Natural killer cell (primary cell): ENCODE results near the gene MEX3D. TPM values are rescaled to one million over a fixed set of nuclear protein-coding genes. Genes with fewer than 3 reads are reported as not detected.
A peak's percentile ranks its signal among the peaks of the same experiment; 100 is the strongest.

Source experiments
- ATAC-seq, 3 donors: fragments of 150-1000 bp in 2 of 3; fragments of 200-7000 bp in 1 of 3; cut with Tn5 transposase; 1 replicate in 1 of 3; 2 replicates in 2 of 3; pipeline ENCODE4 v1.10.0; 2021; ENCODE audit warnings: mild to moderate bottlenecking in 2 of 3, moderate library complexity in 2 of 3
- DNase-seq, 2 donors: peaks; one replicate each; pipeline versions ENCODE4 v3.0.0 to v3.0.0-alpha.2; 2013 to 2021; ENCODE audit warnings: mixed read lengths in 1 of 2
- H3K27ac ChIP-seq: one replicate; pipeline ENCODE4 v1.5.1; 2013; ENCODE audit warnings: mild to moderate bottlenecking, low read length
- H3K27me3 ChIP-seq: one replicate; pipeline ENCODE4 v1.6.1; 2013; ENCODE audit warnings: low read length; ENCODE audit not compliant: control insufficient read depth, insufficient read depth
- H3K36me3 ChIP-seq: one replicate; pipeline ENCODE4 v1.6.1; 2013; ENCODE audit warnings: low read length; ENCODE audit not compliant: control insufficient read depth, insufficient read depth
- H3K4me1 ChIP-seq: one replicate; pipeline ENCODE4 v1.6.1; 2013; ENCODE audit warnings: low read length; ENCODE audit not compliant: control insufficient read depth, insufficient read depth
- H3K4me3 ChIP-seq: one replicate; pipeline ENCODE4 v1.5.1; 2013; ENCODE audit warnings: low read length
- H3K9me3 ChIP-seq: one replicate; pipeline ENCODE4 v1.6.1; 2013; ENCODE audit warnings: low read length; ENCODE audit not compliant: control insufficient read depth, insufficient read depth
- H3K27ac Mint-ChIP-seq, 2 donors: one replicate each; pipeline ENCODE4 v1.8.0; 2022; ENCODE audit warnings: mild to moderate bottlenecking in 2 of 2, mixed read lengths in 2 of 2, moderate library complexity in 1 of 2
- H3K27me3 Mint-ChIP-seq, 2 donors: one replicate each; pipeline ENCODE4 v1.8.0; 2022; ENCODE audit warnings: low read depth in 2 of 2, mixed read lengths in 2 of 2
- H3K36me3 Mint-ChIP-seq: one replicate; pipeline ENCODE4 v1.8.0; 2022; ENCODE audit warnings: mixed read lengths
- H3K4me1 Mint-ChIP-seq, 2 donors: one replicate each; pipeline ENCODE4 v1.8.0; 2022; ENCODE audit warnings: mixed read lengths in 2 of 2
- H3K4me3 Mint-ChIP-seq: one replicate; pipeline ENCODE4 v1.8.0; 2022; ENCODE audit warnings: mild to moderate bottlenecking, moderate library complexity, mixed read lengths
- H3K9me3 Mint-ChIP-seq, 2 donors: one replicate each; pipeline ENCODE4 v1.8.0; 2022; ENCODE audit warnings: mixed read lengths in 2 of 2
- CTCF ChIP-seq: fragments of 200-600 bp; IDR thresholded peaks from one replicate; pipeline ENCODE4 v1.8.0; 2022; ENCODE audit warnings: antibody characterized with exemption
- WGBS: methylation state at CpG from one replicate; pipeline ENCODE4 v1.1.7; 2013; ENCODE audit warnings: missing lambda C conversion rate; ENCODE audit not compliant: insufficient coverage; 5-methylcytosine and 5-hydroxymethylcytosine counted together
- intact Hi-C: fragments of 100-400 bp; cut with micrococcal nuclease; formaldehyde crosslinking; loops from one replicate; pipeline ENCODE4 v1.14.2; 2022
- total RNA-seq, 4 donors: library from RNA; stranded (reverse); fragments of 120-200 nt in 1 of 4; gene quantifications; one replicate each; pipeline versions ENCODE4 v1.2.3 to v1.2.4, GENCODE V29; 2013 to 2022

Gene MEX3D
- total RNA-seq: 1 to 10 TPM; 4.2 to 6.9 (median 4.4) TPM
- total RNA-seq (2013): 3.4 TPM

- peak within 1 kb of the TSS; percentile 58 for H3K4me3 Mint-ChIP-seq
- peak; percentile 93 to 97 (median 94) for ATAC-seq
- no peaks in the 10 kb centered on the region for H3K9me3 Mint-ChIP-seq
- Histone ChIP-seq H3K4me1 (peaks cover 14% of the 10 kb centered on the region), H3K9me3 (no peaks in the 10 kb centered on the region), H3K27ac (no peak within 1 kb of the TSS), H3K36me3 (no peaks in the 10 kb centered on the region), H3K4me3 (no peak within 1 kb of the TSS), H3K27me3 (no peaks in the 10 kb centered on the region)
- H3K27me3 Mint-ChIP-seq: peaks cover 10 to 13% of the 10 kb centered on the region in 2 donors
- H3K27ac Mint-ChIP-seq: peak within 1 kb of the TSS in 1 of 2 donors; percentile 52
- DNase-seq: peak; percentile 78 to 91
- intact Hi-C loops: no loop called here
- 7% methylated on average over 63 of the region's 63 CpGs for WGBS
- H3K4me1 Mint-ChIP-seq: peaks cover 0 to 4% of the 10 kb centered on the region in 2 donors
- H3K36me3 Mint-ChIP-seq: no peaks in the 10 kb centered on the region
- no peak for TF ChIP-seq CTCF
These were observed at the start of gene MEX3D for GRCh38 chr19:1568320-1569019. MEX3D (minus strand) TSS chr19:1568325; CDS start chr19:1568058, 267 bp downstream.

DNA sequence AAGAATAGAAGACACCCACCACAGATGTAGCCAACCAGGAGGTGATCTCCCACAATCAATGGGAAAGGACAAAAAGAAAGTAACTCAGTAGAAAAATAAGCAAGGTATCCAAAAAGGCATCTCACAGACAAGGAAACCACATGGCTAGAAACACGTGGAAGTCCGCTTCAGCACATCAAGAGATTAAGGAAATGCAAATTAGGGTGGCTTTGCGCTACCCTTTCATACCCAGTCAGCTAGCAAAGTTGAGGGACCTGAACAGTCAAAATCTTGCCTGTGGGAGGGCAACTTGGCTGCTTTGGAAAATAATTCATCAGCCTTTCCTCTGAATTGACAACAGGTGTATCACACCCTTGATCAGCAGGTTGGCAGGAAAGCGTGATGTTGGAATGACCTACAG is 48.8 kb upstream of the MEX3D start:
- ATAC-seq (no peak), DNase-seq (no peak)
- Histone ChIP-seq H3K27ac (no peak overlapping the region), H3K9me3 (no peaks in the 10 kb centered on the region), H3K27me3 (no peaks in the 10 kb centered on the region), H3K36me3 (peaks cover 49% of the 10 kb centered on the region), H3K4me1 (no peaks in the 10 kb centered on the region), H3K4me3 (no peak overlapping the region)
- 52% methylated on average over 4 of the region's 4 CpGs for WGBS
- Mint-ChIP-seq H3K27ac (peak overlapping the region; percentile 7 to 28), H3K36me3 (no peaks in the 10 kb centered on the region), H3K9me3 (no peaks in the 10 kb centered on the region), H3K4me1 (peaks cover 0 to 7% of the 10 kb centered on the region in 2 donors), H3K4me3 (no peak overlapping the region), H3K27me3 (no peaks in the 10 kb centered on the region)
- no peak for TF ChIP-seq CTCF
- intact Hi-C loops: no loop called here

- TF ChIP-seq CTCF: no peak
- peaks cover 51% of the 10 kb centered on the region for H3K36me3 ChIP-seq
- H3K27ac ChIP-seq: no peak overlapping the region
- no peaks in the 10 kb centered on the region for H3K4me1 ChIP-seq
- 90% methylated on average over 8 of the region's 8 CpGs for WGBS
- intact Hi-C loops: no loop called here
- no peak overlapping the region for H3K4me3 Mint-ChIP-seq
- no peak overlapping the region for H3K4me3 ChIP-seq
- DNase-seq: no peak
- H3K4me1 Mint-ChIP-seq: peaks cover 0 to 7% of the 10 kb centered on the region in 2 donors
- H3K9me3 Mint-ChIP-seq: no peaks in the 10 kb centered on the region
- no peak for ATAC-seq
- H3K27me3 ChIP-seq: no peaks in the 10 kb centered on the region
- H3K9me3 ChIP-seq: no peaks in the 10 kb centered on the region
- no peaks in the 10 kb centered on the region for H3K36me3 Mint-ChIP-seq
- H3K27ac Mint-ChIP-seq: peak overlapping the region in 1 of 2 donors; percentile 7
- H3K27me3 Mint-ChIP-seq: no peaks in the 10 kb centered on the region
These were observed 48.3 kb upstream of the MEX3D start for GRCh38 chr19:1616396-1616795.
